IMR-90 (cell line): ENCODE data around the gene ZFAND2A. TPM values are rescaled to one million over a fixed set of nuclear protein-coding genes. Genes with fewer than 3 reads are reported as not detected.

Source experiments
- ATAC-seq: fragments of 200-7000 bp; cut with Tn5 transposase; 2 replicates; pipeline ENCODE4 v1.9.1; 2020; ENCODE audit warnings: low read depth, mild to moderate bottlenecking, moderate library complexity
- BruUV-seq: library from RNA; stranded (reverse); fragments of 400-500 nt; replicated peaks from 2 replicates; lab custom pipeline; 2021; lab: Mats Ljungman, UMichigan
- CTCF ChIA-PET: fragments of 300-600 bp; formaldehyde crosslinking; extraction: SDS; loops from one replicate; lab custom pipeline; 2021; ENCODE audit warnings: antibody characterized with exemption; lab: Yijun Ruan, JAX
- POLR2A ChIA-PET: fragments of 300-600 bp; sonication (Branson Sonifier 250); formaldehyde crosslinking; loops from one replicate; lab custom pipeline; 2022; ENCODE audit warnings: antibody characterized with exemption; ENCODE audit not compliant: unreplicated experiment; lab: Charles Lee
- DNase-seq: peaks from one replicate; pipeline ENCODE4 v3.0.0; 2013
- H2AFZ ChIP-seq: replicated peaks from 2 replicates; pipeline ENCODE3; 2013; ENCODE audit warnings: low read length, mild to moderate bottlenecking; ENCODE audit not compliant: poor library complexity
- H2AK5ac ChIP-seq: 2 replicates; pipeline ENCODE4 v1.6.1; 2013; ENCODE audit warnings: low read depth, low read length, inconsistent platforms
- H2AK9ac ChIP-seq: replicated peaks from 2 replicates; pipeline ENCODE3; 2013; ENCODE audit warnings: mild to moderate bottlenecking, low read depth, low read length, moderate library complexity; ENCODE audit not compliant: poor library complexity
- H2BK120ac ChIP-seq: 2 replicates; pipeline ENCODE4 v1.6.1; 2013; ENCODE audit warnings: low read depth, low read length, inconsistent platforms
- H2BK15ac ChIP-seq: 3 replicates; pipeline ENCODE4 v1.6.1; 2013; ENCODE audit warnings: low read depth, low read length, inconsistent platforms
- H2BK20ac ChIP-seq: 2 replicates; pipeline ENCODE4 v1.6.1; 2013; ENCODE audit warnings: low read depth, mild to moderate bottlenecking, inconsistent platforms, low read length, moderate library complexity
- H2BK5ac ChIP-seq: 2 replicates; pipeline ENCODE4 v1.6.1; 2013; ENCODE audit warnings: mild to moderate bottlenecking, low read depth, low read length, inconsistent platforms; ENCODE audit not compliant: poor library complexity, severe bottlenecking
- H3K14ac ChIP-seq: replicated peaks from 2 replicates; pipeline ENCODE4 v1.6.1; 2013; ENCODE audit warnings: low read depth, low read length, inconsistent platforms
- H3K18ac ChIP-seq: 2 replicates; pipeline ENCODE4 v1.6.1; 2013; ENCODE audit warnings: low read depth, low read length, control low read depth
- H3K23ac ChIP-seq: 2 replicates; pipeline ENCODE4 v1.6.1; 2013; ENCODE audit warnings: low read depth, low read length, inconsistent platforms
- H3K27ac ChIP-seq: 2 replicates; pipeline ENCODE4 v1.5.1; 2013; ENCODE audit warnings: mild to moderate bottlenecking, control low read depth, low read length; ENCODE audit not compliant: insufficient read depth
- H3K27me3 ChIP-seq: 2 replicates; pipeline ENCODE4 v1.6.1; 2013; ENCODE audit warnings: low read length; ENCODE audit not compliant: control insufficient read depth, insufficient read depth
- H3K36me3 ChIP-seq: 2 replicates; pipeline ENCODE4 v1.6.1; 2013; ENCODE audit warnings: low read length, mixed read lengths; ENCODE audit not compliant: control insufficient read depth, insufficient read depth
- H3K4ac ChIP-seq: 2 replicates; pipeline ENCODE4 v1.6.1; 2013; ENCODE audit warnings: low read depth, low read length, inconsistent platforms
- H3K4me1 ChIP-seq: 2 replicates; pipeline ENCODE4 v1.6.1; 2013; ENCODE audit warnings: low read length, mixed read lengths; ENCODE audit not compliant: control insufficient read depth, insufficient read depth
- H3K4me2 ChIP-seq: 2 replicates; pipeline ENCODE4 v1.6.1; 2013; ENCODE audit warnings: low read depth, mild to moderate bottlenecking, control low read depth, low read length, moderate library complexity
- H3K4me3 ChIP-seq: 2 replicates; pipeline ENCODE4 v1.5.1; 2013; ENCODE audit warnings: low read depth, mild to moderate bottlenecking, control low read depth, low read length, moderate library complexity; ENCODE audit not compliant: insufficient read depth
- H3K56ac ChIP-seq: 2 replicates; pipeline ENCODE4 v1.6.1; 2013; ENCODE audit warnings: low read length, inconsistent platforms; ENCODE audit not compliant: insufficient read depth; ENCODE audit errors: extremely low read depth
- H3K79me1 ChIP-seq, 2 experiments: 2 replicates each; pipeline ENCODE4 v1.6.1; 2013; ENCODE audit warnings: low read length in 2 of 2, inconsistent platforms in 1 of 2, low read depth in 1 of 2
- H3K9ac ChIP-seq: 2 replicates; pipeline ENCODE4 v1.6.1; 2013; ENCODE audit warnings: low read depth, low read length, control low read depth
- H3K9me1 ChIP-seq: 2 replicates; pipeline ENCODE4 v1.6.1; 2013; ENCODE audit warnings: low read length, inconsistent platforms; ENCODE audit not compliant: insufficient read depth
- H3K9me3 ChIP-seq: 2 replicates; pipeline ENCODE4 v1.6.1; 2013; ENCODE audit warnings: low read length; ENCODE audit not compliant: control insufficient read depth, insufficient read depth
- H4K20me1 ChIP-seq: 2 replicates; pipeline ENCODE4 v1.6.1; 2013; ENCODE audit warnings: low read length, inconsistent platforms; ENCODE audit not compliant: insufficient read depth
- H4K5ac ChIP-seq: 2 replicates; pipeline ENCODE4 v1.6.1; 2013; ENCODE audit warnings: mild to moderate bottlenecking, low read depth, low read length, control low read depth
- H4K8ac ChIP-seq, 2 experiments: 2 replicates each; pipeline ENCODE4 v1.6.1; 2013; ENCODE audit warnings: low read depth in 2 of 2, low read length in 2 of 2, control low read depth in 1 of 2, inconsistent platforms in 1 of 2
- H4K91ac ChIP-seq: 2 replicates; pipeline ENCODE4 v1.6.1; 2013; ENCODE audit warnings: low read depth, low read length, inconsistent platforms; ENCODE audit not compliant: insufficient read depth
- BHLHE40 ChIP-seq: fragments of 150-350 bp; IDR thresholded peaks from 2 replicates; pipeline ENCODE4 v1.6.1; 2016; ENCODE audit warnings: mild to moderate bottlenecking, low read depth, low read length
- CEBPB ChIP-seq: IDR thresholded peaks from 2 replicates; pipeline ENCODE4 v1.6.1; 2012; ENCODE audit warnings: low read depth, low read length, improper control_type of control experiment
- CHD1 ChIP-seq: IDR thresholded peaks from 2 replicates; pipeline ENCODE4 v1.6.1; 2012; ENCODE audit warnings: low read depth, low read length, improper control_type of control experiment
- CTCF ChIP-seq: conservative IDR thresholded peaks from 2 replicates; pipeline ENCODE4 v1.5.1; 2012; ENCODE audit warnings: mild to moderate bottlenecking, low read depth, low read length, improper control_type of control experiment
- ELK1 ChIP-seq: fragments of 150-350 bp; IDR thresholded peaks from 2 replicates; pipeline ENCODE4 v1.6.1; 2016; ENCODE audit warnings: low read depth, mild to moderate bottlenecking, low read length, moderate library complexity, borderline replicate concordance
- FOS ChIP-seq: fragments of 150-350 bp; IDR thresholded peaks from 2 replicates; pipeline ENCODE4 v1.6.1; 2016; ENCODE audit warnings: low read depth, low read length
- MAFK ChIP-seq: IDR thresholded peaks from 2 replicates; pipeline ENCODE4 v1.6.1; 2012; ENCODE audit warnings: low read depth, low read length, improper control_type of control experiment
- MAZ ChIP-seq: IDR thresholded peaks from 2 replicates; pipeline ENCODE4 v1.6.1; 2012; ENCODE audit warnings: low read depth, mild to moderate bottlenecking, low read length, improper control_type of control experiment, moderate library complexity, borderline replicate concordance
- MXI1 ChIP-seq: IDR thresholded peaks from 2 replicates; pipeline ENCODE4 v1.6.1; 2012; ENCODE audit warnings: low read depth, mild to moderate bottlenecking, low read length, moderate library complexity, borderline replicate concordance
- NFE2L2 ChIP-seq: fragments of 150-350 bp; IDR thresholded peaks from 2 replicates; pipeline ENCODE4 v1.6.1; 2016; ENCODE audit warnings: low read depth, mild to moderate bottlenecking, low read length
- POLR2A ChIP-seq: IDR thresholded peaks from 2 replicates; pipeline ENCODE4 v1.6.1; 2012; ENCODE audit warnings: mild to moderate bottlenecking, low read depth, low read length
- RAD21 ChIP-seq: IDR thresholded peaks from 2 replicates; pipeline ENCODE4 v1.6.1; 2012; ENCODE audit warnings: low read length, improper control_type of control experiment
- RCOR1 ChIP-seq: IDR thresholded peaks from 2 replicates; pipeline ENCODE4 v1.6.1; 2012; ENCODE audit warnings: mild to moderate bottlenecking, low read length, improper control_type of control experiment; ENCODE audit not compliant: insufficient replicate concordance
- RFX5 ChIP-seq: IDR thresholded peaks from 2 replicates; pipeline ENCODE4 v1.8.0; 2012; ENCODE audit warnings: low read depth, mild to moderate bottlenecking, low read length, moderate library complexity
- SMC3 ChIP-seq: fragments of 150-350 bp; IDR thresholded peaks from 2 replicates; pipeline ENCODE4 v1.6.1; 2016; ENCODE audit warnings: low read depth, mild to moderate bottlenecking, antibody characterized with exemption, low read length, moderate library complexity
- WGBS, 2 experiments: methylation state at CpG; one replicate each; pipeline versions ENCODE4 v1.1.5 to v1.1.7; 2013; ENCODE audit warnings: missing lambda C conversion rate in 2 of 2; ENCODE audit not compliant: insufficient read length in 1 of 2; ENCODE audit errors: extremely low coverage in 2 of 2; 5-methylcytosine and 5-hydroxymethylcytosine counted together
- dilution Hi-C: fragments of 300-500 bp; cut with HindIII; formaldehyde crosslinking; loops from one replicate; pipeline ENCODE4 v1.14.3; 2018; ENCODE audit warnings: low sequenced_read_pairs; ENCODE audit not compliant: unreplicated experiment
- in situ Hi-C: fragments of 300-500 bp; cut with MboI; formaldehyde crosslinking; loops from 3 replicates; pipeline ENCODE4 v1.14.3; 2019; ENCODE audit warnings: low sequenced_read_pairs, inconsistent platforms, mixed read lengths
- intact Hi-C: fragments of 100-400 bp; cut with micrococcal nuclease; formaldehyde crosslinking; loops from 2 replicates; pipeline ENCODE4 v1.10.0; 2022
- polyA plus RNA-seq, 3 experiments: library from polyadenylated mRNA; depleted of rRNA; stranded (reverse); fragments of >200 nt; gene quantifications; 2 replicates each; pipeline ENCODE4 v1.2.3, GENCODE V29; 2012; ENCODE audit warnings: low replicate concordance in 1 of 3
- total RNA-seq: library from RNA; depleted of rRNA; stranded (reverse); fragments of >200 nt; gene quantifications from 2 replicates; pipeline ENCODE4 v1.2.3, GENCODE V29; 2012
- TF ChIP-seq, protein P1 (sequence below): fragments of 150-350 bp; IDR thresholded peaks from 2 replicates; pipeline ENCODE4 v1.6.1; 2017; ENCODE audit warnings: mild to moderate bottlenecking, antibody characterized with exemption, low read length, low read depth

ZFAND2A gene
- total and polyA plus RNA-seq, 2 of the 4 experiments (the other 2 are of a cell fraction), result 11.8 to 28.7 TPM

GRCh38 chr7:1129431-1129830, 30.6 kb downstream of the ZFAND2A start:
- Histone ChIP-seq H4K91ac (no peak overlapping the region), H3K4ac (no peak overlapping the region), H3K14ac (no peak overlapping the region), H3K36me3 (peaks cover 4% of the 10 kb centered on the region; the same call in 1 of the 2 replicates), H2AK9ac (no peak overlapping the region), H3K9ac (no peak overlapping the region), H3K4me1 (no peaks in the 10 kb centered on the region; the same call in 1 of the 2 replicates), H4K20me1 (no peaks in the 10 kb centered on the region), H3K56ac (no peak overlapping the region), H2BK15ac (no peak overlapping the region), H3K27me3 (no peaks in the 10 kb centered on the region), H3K9me1 (no peaks in the 10 kb centered on the region), H3K23ac (no peak overlapping the region), H4K8ac (no peak overlapping the region), H3K4me3 (no peak overlapping the region), H2AFZ (no peak overlapping the region), H3K27ac (no peak overlapping the region), H3K18ac (no peak overlapping the region), H2BK5ac (no peak overlapping the region), H3K9me3 (no peaks in the 10 kb centered on the region), H2AK5ac (no peak overlapping the region), H2BK20ac (no peak overlapping the region), H2BK120ac (no peak overlapping the region), H4K5ac (no peak overlapping the region), H3K79me1 (peaks cover 5 to 20% of the 10 kb centered on the region in 2 experiments; a peak in 3 of 4 replicates), H3K4me2 (no peak overlapping the region)
- intact Hi-C loops, result no loop called here
- in situ Hi-C loops, result no loop called here
- no peak for DNase-seq
- WGBS, 2 experiments, result 100% methylated on average over 4 of the region's 13 CpGs; no CpG with 5 or more reads in 1 of the 2 experiments
- dilution Hi-C loops, result no loop called here
- POLR2A ChIA-PET, result no interaction called here
- no TSS peak for BruUV-seq
- ATAC-seq, result no peak
- TF ChIP-seq CHD1 (no peak), FOS (no peak), POLR2A (no peak), RCOR1 (no peak), NFE2L2 (no peak), BHLHE40 (no peak), RFX5 (no peak), RAD21 (no peak), MAFK (no peak), CTCF (no peak), SMC3 (no peak), ELK1 (no peak), MAZ (no peak), CEBPB (no peak), MXI1 (no peak)
- TF ChIP-seq, protein P1, sequence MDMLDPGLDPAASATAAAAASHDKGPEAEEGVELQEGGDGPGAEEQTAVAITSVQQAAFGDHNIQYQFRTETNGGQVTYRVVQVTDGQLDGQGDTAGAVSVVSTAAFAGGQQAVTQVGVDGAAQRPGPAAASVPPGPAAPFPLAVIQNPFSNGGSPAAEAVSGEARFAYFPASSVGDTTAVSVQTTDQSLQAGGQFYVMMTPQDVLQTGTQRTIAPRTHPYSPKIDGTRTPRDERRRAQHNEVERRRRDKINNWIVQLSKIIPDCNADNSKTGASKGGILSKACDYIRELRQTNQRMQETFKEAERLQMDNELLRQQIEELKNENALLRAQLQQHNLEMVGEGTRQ, result no peak
- CTCF ChIA-PET, result no interaction called here
